Osteoblast (primary cell): ENCODE data around the gene FBXL17. TPM values are rescaled to one million over a fixed set of nuclear protein-coding genes. Genes with fewer than 3 reads are reported as not detected.

ENCODE experiments used
- DNase-seq: peaks from one replicate; pipeline ENCODE4 v3.0.0; 2011; ENCODE audit warnings: low spot score, mixed read lengths; ENCODE audit not compliant: insufficient read length; ENCODE audit errors: missing footprints
- H2AFZ ChIP-seq: 2 replicates; pipeline ENCODE4 v1.6.0; 2011; ENCODE audit warnings: mild to moderate bottlenecking, low read length
- H3K27ac ChIP-seq: 2 replicates; pipeline ENCODE4 v1.5.1; 2011; ENCODE audit warnings: mild to moderate bottlenecking, low read depth, low read length, moderate library complexity
- H3K27me3 ChIP-seq: 2 replicates; pipeline ENCODE4 v1.6.0; 2012; ENCODE audit warnings: mild to moderate bottlenecking, control low read depth, inconsistent platforms, low read length, moderate library complexity; ENCODE audit not compliant: insufficient read depth
- H3K36me3 ChIP-seq: 2 replicates; pipeline ENCODE4 v1.5.1; 2011; ENCODE audit warnings: mild to moderate bottlenecking, low read length, control low read depth, moderate library complexity; ENCODE audit not compliant: insufficient read depth
- H3K4me1 ChIP-seq: 2 replicates; pipeline ENCODE4 v1.5.1; 2011; ENCODE audit warnings: mild to moderate bottlenecking, low read length, control low read depth, moderate library complexity; ENCODE audit not compliant: insufficient read depth
- H3K4me2 ChIP-seq: 2 replicates; pipeline ENCODE4 v1.6.0; 2011; ENCODE audit warnings: mild to moderate bottlenecking, low read length; ENCODE audit not compliant: insufficient read depth
- H3K4me3 ChIP-seq: fragments of 200-600 bp; sonication (generic); 3 replicates; pipeline ENCODE4 v1.5.1; 2012; ENCODE audit warnings: mild to moderate bottlenecking, low read length, inconsistent platforms; ENCODE audit not compliant: insufficient read depth
- H3K79me2 ChIP-seq: 2 replicates; pipeline ENCODE4 v1.6.0; 2012; ENCODE audit warnings: mild to moderate bottlenecking, low read length, control low read depth, inconsistent platforms; ENCODE audit not compliant: insufficient read depth
- H3K9me3 ChIP-seq: 2 replicates; pipeline ENCODE4 v1.5.1; 2011; ENCODE audit warnings: low read depth, low read length, control low read depth
- H4K20me1 ChIP-seq: 2 replicates; pipeline ENCODE4 v1.6.0; 2012; ENCODE audit warnings: mild to moderate bottlenecking, low read length, control low read depth; ENCODE audit not compliant: insufficient read depth
- total RNA-seq: library from RNA; depleted of rRNA; stranded (reverse); fragments of >200 nt; gene quantifications from 2 replicates; pipeline ENCODE4 v1.2.3, GENCODE V29; 2012
- TF ChIP-seq, protein P1 (sequence below): IDR thresholded peaks from 2 replicates; pipeline ENCODE4 v1.5.1; 2011; ENCODE audit warnings: mild to moderate bottlenecking, low read depth, low read length, moderate library complexity; ENCODE audit errors: extremely low read depth

Gene FBXL17
- total RNA-seq, 1 donor, result 19.5 TPM

DNA sequence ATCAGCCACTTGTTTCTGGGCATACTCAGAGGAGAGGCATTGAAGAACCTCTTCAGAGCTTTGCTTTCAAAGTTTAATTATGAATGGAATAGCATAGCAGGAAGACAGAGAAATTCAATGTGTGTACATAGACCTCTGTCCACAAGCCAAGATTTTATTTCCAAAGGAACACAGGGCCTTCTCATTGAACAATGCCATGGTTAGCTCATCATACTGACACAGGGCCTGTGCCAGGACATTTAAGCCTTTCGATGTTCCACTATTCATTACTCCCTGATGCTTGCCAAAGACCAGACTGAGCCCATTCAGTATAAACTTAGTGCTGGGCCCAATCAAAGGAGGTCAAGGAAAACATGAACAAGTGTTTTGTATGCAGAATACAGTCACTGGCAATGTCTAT, 280.8 kb downstream of the FBXL17 start:
- Histone ChIP-seq H3K36me3 (no peaks in the 10 kb centered on the region), H2AFZ (no peak overlapping the region), H3K4me3 (no peak overlapping the region), H3K27ac (no peak overlapping the region), H4K20me1 (no peaks in the 10 kb centered on the region), H3K27me3 (no peaks in the 10 kb centered on the region), H3K4me1 (peaks cover 8% of the 10 kb centered on the region), H3K4me2 (no peak overlapping the region), H3K79me2 (no peaks in the 10 kb centered on the region), H3K9me3 (no peaks in the 10 kb centered on the region)
- TF ChIP-seq, protein P1, sequence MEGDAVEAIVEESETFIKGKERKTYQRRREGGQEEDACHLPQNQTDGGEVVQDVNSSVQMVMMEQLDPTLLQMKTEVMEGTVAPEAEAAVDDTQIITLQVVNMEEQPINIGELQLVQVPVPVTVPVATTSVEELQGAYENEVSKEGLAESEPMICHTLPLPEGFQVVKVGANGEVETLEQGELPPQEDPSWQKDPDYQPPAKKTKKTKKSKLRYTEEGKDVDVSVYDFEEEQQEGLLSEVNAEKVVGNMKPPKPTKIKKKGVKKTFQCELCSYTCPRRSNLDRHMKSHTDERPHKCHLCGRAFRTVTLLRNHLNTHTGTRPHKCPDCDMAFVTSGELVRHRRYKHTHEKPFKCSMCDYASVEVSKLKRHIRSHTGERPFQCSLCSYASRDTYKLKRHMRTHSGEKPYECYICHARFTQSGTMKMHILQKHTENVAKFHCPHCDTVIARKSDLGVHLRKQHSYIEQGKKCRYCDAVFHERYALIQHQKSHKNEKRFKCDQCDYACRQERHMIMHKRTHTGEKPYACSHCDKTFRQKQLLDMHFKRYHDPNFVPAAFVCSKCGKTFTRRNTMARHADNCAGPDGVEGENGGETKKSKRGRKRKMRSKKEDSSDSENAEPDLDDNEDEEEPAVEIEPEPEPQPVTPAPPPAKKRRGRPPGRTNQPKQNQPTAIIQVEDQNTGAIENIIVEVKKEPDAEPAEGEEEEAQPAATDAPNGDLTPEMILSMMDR, result no peak
- no peak for DNase-seq

DNA sequence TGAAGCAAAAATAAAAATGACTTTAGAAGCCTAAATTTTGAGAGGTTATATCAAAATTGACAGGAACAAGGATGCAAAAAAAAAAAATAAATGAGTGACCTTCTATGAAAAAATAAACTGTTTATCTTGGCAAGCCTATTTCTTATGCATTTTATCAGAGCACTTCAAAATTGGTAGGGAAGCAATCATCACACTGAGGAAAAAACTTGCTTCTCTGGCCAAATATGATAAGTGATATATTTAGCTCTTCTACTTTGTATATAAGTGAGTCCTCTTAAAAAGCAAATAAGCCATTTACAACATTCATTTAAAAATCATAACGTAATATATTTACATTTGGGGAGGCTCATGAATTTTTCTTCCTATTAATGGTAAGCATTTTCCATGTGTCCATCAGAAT, 287.1 kb downstream of the FBXL17 start:
- H3K27me3 ChIP-seq, result no peaks in the 10 kb centered on the region
- no peaks in the 10 kb centered on the region for H3K36me3 ChIP-seq
- no peak overlapping the region for H3K4me2 ChIP-seq
- H3K79me2 ChIP-seq, result no peaks in the 10 kb centered on the region
- H3K9me3 ChIP-seq, result no peaks in the 10 kb centered on the region
- H2AFZ ChIP-seq, result no peak overlapping the region
- H3K27ac ChIP-seq, result no peak overlapping the region
- DNase-seq, result no peak
- H3K4me1 ChIP-seq, result no peaks in the 10 kb centered on the region
- TF ChIP-seq, protein P1, result no peak
- no peak overlapping the region for H3K4me3 ChIP-seq
- H4K20me1 ChIP-seq, result no peaks in the 10 kb centered on the region

DNA sequence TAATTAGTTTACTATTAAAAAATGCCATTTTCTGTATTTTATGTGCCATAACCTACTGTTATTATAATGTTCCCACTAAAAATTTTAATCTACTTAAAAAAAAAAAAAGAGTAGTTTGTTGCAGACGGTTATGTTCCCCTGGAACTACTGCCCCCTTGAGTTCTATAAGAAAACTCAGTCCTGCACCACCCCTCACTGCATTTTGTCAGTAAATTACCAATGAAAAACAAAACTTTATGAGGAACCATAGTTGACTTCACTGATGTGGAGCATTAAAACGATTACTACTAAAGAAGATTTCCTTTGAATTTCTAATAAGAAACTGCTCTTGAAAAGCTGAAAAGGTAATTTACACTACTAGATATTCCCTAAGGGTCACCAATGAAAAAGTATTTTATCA, 288.7 kb downstream of the FBXL17 start:
- Histone ChIP-seq H3K36me3 (no peaks in the 10 kb centered on the region), H3K27ac (no peak overlapping the region), H3K4me1 (no peaks in the 10 kb centered on the region), H3K27me3 (no peaks in the 10 kb centered on the region), H3K4me2 (no peak overlapping the region), H3K79me2 (no peaks in the 10 kb centered on the region), H3K4me3 (no peak overlapping the region), H3K9me3 (no peaks in the 10 kb centered on the region), H2AFZ (no peak overlapping the region), H4K20me1 (no peaks in the 10 kb centered on the region)
- no peak for DNase-seq
- TF ChIP-seq, protein P1, result peak; percentile 75

DNA sequence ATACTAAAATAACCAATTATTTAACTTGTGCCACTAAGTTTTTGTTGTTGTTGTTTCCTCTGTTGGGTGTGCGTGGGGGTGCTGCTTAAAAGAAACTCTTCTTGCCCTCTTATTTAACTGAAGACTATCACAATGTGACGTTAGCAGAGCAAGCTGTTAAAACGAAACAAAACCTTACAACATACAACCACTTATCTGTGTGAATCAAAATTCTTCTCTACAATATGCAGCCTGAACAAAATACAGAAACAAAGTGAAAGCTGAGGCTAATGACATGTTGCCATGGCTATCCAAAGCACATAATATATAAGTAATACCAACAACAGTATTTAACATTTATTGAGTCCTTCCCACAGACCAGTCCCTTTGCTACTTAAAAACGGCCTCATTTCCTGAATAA, 291.0 kb downstream of the FBXL17 start:
- Histone ChIP-seq H3K79me2 (no peaks in the 10 kb centered on the region), H4K20me1 (no peaks in the 10 kb centered on the region), H3K4me3 (no peak overlapping the region), H3K27me3 (no peaks in the 10 kb centered on the region), H2AFZ (peak overlapping the region; percentile 13), H3K36me3 (no peaks in the 10 kb centered on the region), H3K4me1 (no peaks in the 10 kb centered on the region), H3K27ac (no peak overlapping the region), H3K9me3 (no peaks in the 10 kb centered on the region), H3K4me2 (peak overlapping the region; percentile 12)
- TF ChIP-seq, protein P1, result no peak
- DNase-seq, result no peak
